IMR-90 (cell line): ENCODE results near the gene RNF111. TPM values are rescaled to one million over a fixed set of nuclear protein-coding genes. Genes with fewer than 3 reads are reported as not detected.

Experiments
- ATAC-seq: fragments of 200-7000 bp; cut with Tn5 transposase; 2 replicates; pipeline ENCODE4 v1.9.1; 2020; ENCODE audit warnings: low read depth, mild to moderate bottlenecking, moderate library complexity
- BruUV-seq: library from RNA; stranded (reverse); fragments of 400-500 nt; replicated peaks from 2 replicates; lab custom pipeline; 2021; lab: Mats Ljungman, UMichigan
- CTCF ChIA-PET: fragments of 300-600 bp; formaldehyde crosslinking; extraction: SDS; loops from one replicate; lab custom pipeline; 2021; ENCODE audit warnings: antibody characterized with exemption; lab: Yijun Ruan, JAX
- POLR2A ChIA-PET: fragments of 300-600 bp; sonication (Branson Sonifier 250); formaldehyde crosslinking; loops from one replicate; lab custom pipeline; 2022; ENCODE audit warnings: antibody characterized with exemption; ENCODE audit not compliant: unreplicated experiment; lab: Charles Lee
- DNase-seq: peaks from one replicate; pipeline ENCODE4 v3.0.0; 2013
- H2AFZ ChIP-seq: replicated peaks from 2 replicates; pipeline ENCODE3; 2013; ENCODE audit warnings: low read length, mild to moderate bottlenecking; ENCODE audit not compliant: poor library complexity
- H2AK5ac ChIP-seq: 2 replicates; pipeline ENCODE4 v1.6.1; 2013; ENCODE audit warnings: low read depth, low read length, inconsistent platforms
- H2AK9ac ChIP-seq: replicated peaks from 2 replicates; pipeline ENCODE3; 2013; ENCODE audit warnings: mild to moderate bottlenecking, low read depth, low read length, moderate library complexity; ENCODE audit not compliant: poor library complexity
- H2BK120ac ChIP-seq: 2 replicates; pipeline ENCODE4 v1.6.1; 2013; ENCODE audit warnings: low read depth, low read length, inconsistent platforms
- H2BK15ac ChIP-seq: 3 replicates; pipeline ENCODE4 v1.6.1; 2013; ENCODE audit warnings: low read depth, low read length, inconsistent platforms
- H2BK20ac ChIP-seq: 2 replicates; pipeline ENCODE4 v1.6.1; 2013; ENCODE audit warnings: low read depth, mild to moderate bottlenecking, inconsistent platforms, low read length, moderate library complexity
- H2BK5ac ChIP-seq: 2 replicates; pipeline ENCODE4 v1.6.1; 2013; ENCODE audit warnings: mild to moderate bottlenecking, low read depth, low read length, inconsistent platforms; ENCODE audit not compliant: poor library complexity, severe bottlenecking
- H3K14ac ChIP-seq: replicated peaks from 2 replicates; pipeline ENCODE4 v1.6.1; 2013; ENCODE audit warnings: low read depth, low read length, inconsistent platforms
- H3K18ac ChIP-seq: 2 replicates; pipeline ENCODE4 v1.6.1; 2013; ENCODE audit warnings: low read depth, low read length, control low read depth
- H3K23ac ChIP-seq: 2 replicates; pipeline ENCODE4 v1.6.1; 2013; ENCODE audit warnings: low read depth, low read length, inconsistent platforms
- H3K27ac ChIP-seq: 2 replicates; pipeline ENCODE4 v1.5.1; 2013; ENCODE audit warnings: mild to moderate bottlenecking, control low read depth, low read length; ENCODE audit not compliant: insufficient read depth
- H3K27me3 ChIP-seq: 2 replicates; pipeline ENCODE4 v1.6.1; 2013; ENCODE audit warnings: low read length; ENCODE audit not compliant: control insufficient read depth, insufficient read depth
- H3K36me3 ChIP-seq: 2 replicates; pipeline ENCODE4 v1.6.1; 2013; ENCODE audit warnings: low read length, mixed read lengths; ENCODE audit not compliant: control insufficient read depth, insufficient read depth
- H3K4ac ChIP-seq: 2 replicates; pipeline ENCODE4 v1.6.1; 2013; ENCODE audit warnings: low read depth, low read length, inconsistent platforms
- H3K4me1 ChIP-seq: 2 replicates; pipeline ENCODE4 v1.6.1; 2013; ENCODE audit warnings: low read length, mixed read lengths; ENCODE audit not compliant: control insufficient read depth, insufficient read depth
- H3K4me2 ChIP-seq: 2 replicates; pipeline ENCODE4 v1.6.1; 2013; ENCODE audit warnings: low read depth, mild to moderate bottlenecking, control low read depth, low read length, moderate library complexity
- H3K4me3 ChIP-seq: 2 replicates; pipeline ENCODE4 v1.5.1; 2013; ENCODE audit warnings: low read depth, mild to moderate bottlenecking, control low read depth, low read length, moderate library complexity; ENCODE audit not compliant: insufficient read depth
- H3K56ac ChIP-seq: 2 replicates; pipeline ENCODE4 v1.6.1; 2013; ENCODE audit warnings: low read length, inconsistent platforms; ENCODE audit not compliant: insufficient read depth; ENCODE audit errors: extremely low read depth
- H3K79me1 ChIP-seq, 2 experiments: 2 replicates each; pipeline ENCODE4 v1.6.1; 2013; ENCODE audit warnings: low read length in 2 of 2, inconsistent platforms in 1 of 2, low read depth in 1 of 2
- H3K9ac ChIP-seq: 2 replicates; pipeline ENCODE4 v1.6.1; 2013; ENCODE audit warnings: low read depth, low read length, control low read depth
- H3K9me1 ChIP-seq: 2 replicates; pipeline ENCODE4 v1.6.1; 2013; ENCODE audit warnings: low read length, inconsistent platforms; ENCODE audit not compliant: insufficient read depth
- H3K9me3 ChIP-seq: 2 replicates; pipeline ENCODE4 v1.6.1; 2013; ENCODE audit warnings: low read length; ENCODE audit not compliant: control insufficient read depth, insufficient read depth
- H4K20me1 ChIP-seq: 2 replicates; pipeline ENCODE4 v1.6.1; 2013; ENCODE audit warnings: low read length, inconsistent platforms; ENCODE audit not compliant: insufficient read depth
- H4K5ac ChIP-seq: 2 replicates; pipeline ENCODE4 v1.6.1; 2013; ENCODE audit warnings: mild to moderate bottlenecking, low read depth, low read length, control low read depth
- H4K8ac ChIP-seq, 2 experiments: 2 replicates each; pipeline ENCODE4 v1.6.1; 2013; ENCODE audit warnings: low read depth in 2 of 2, low read length in 2 of 2, control low read depth in 1 of 2, inconsistent platforms in 1 of 2
- H4K91ac ChIP-seq: 2 replicates; pipeline ENCODE4 v1.6.1; 2013; ENCODE audit warnings: low read depth, low read length, inconsistent platforms; ENCODE audit not compliant: insufficient read depth
- CTCF ChIP-seq: conservative IDR thresholded peaks from 2 replicates; pipeline ENCODE4 v1.5.1; 2012; ENCODE audit warnings: mild to moderate bottlenecking, low read depth, low read length, improper control_type of control experiment
- MAFK ChIP-seq: IDR thresholded peaks from 2 replicates; pipeline ENCODE4 v1.6.1; 2012; ENCODE audit warnings: low read depth, low read length, improper control_type of control experiment
- WGBS, 2 experiments: methylation state at CpG; one replicate each; pipeline versions ENCODE4 v1.1.5 to v1.1.7; 2013; ENCODE audit warnings: missing lambda C conversion rate in 2 of 2; ENCODE audit not compliant: insufficient read length in 1 of 2; ENCODE audit errors: extremely low coverage in 2 of 2; 5-methylcytosine and 5-hydroxymethylcytosine counted together
- dilution Hi-C: fragments of 300-500 bp; cut with HindIII; formaldehyde crosslinking; loops from one replicate; pipeline ENCODE4 v1.14.3; 2018; ENCODE audit warnings: low sequenced_read_pairs; ENCODE audit not compliant: unreplicated experiment
- in situ Hi-C: fragments of 300-500 bp; cut with MboI; formaldehyde crosslinking; loops from 3 replicates; pipeline ENCODE4 v1.14.3; 2019; ENCODE audit warnings: low sequenced_read_pairs, inconsistent platforms, mixed read lengths
- intact Hi-C: fragments of 100-400 bp; cut with micrococcal nuclease; formaldehyde crosslinking; loops from 2 replicates; pipeline ENCODE4 v1.10.0; 2022
- polyA plus RNA-seq, 3 experiments: library from polyadenylated mRNA; depleted of rRNA; stranded (reverse); fragments of >200 nt; gene quantifications; 2 replicates each; pipeline ENCODE4 v1.2.3, GENCODE V29; 2012; ENCODE audit warnings: low replicate concordance in 1 of 3
- total RNA-seq: library from RNA; depleted of rRNA; stranded (reverse); fragments of >200 nt; gene quantifications from 2 replicates; pipeline ENCODE4 v1.2.3, GENCODE V29; 2012

RNF111 gene
- total and polyA plus RNA-seq, 2 of the 4 experiments (the other 2 are of a cell fraction): 13.5 to 20.1 TPM

GRCh38 chr15:59001946-59002345, 14.5 kb downstream of the RNF111 start:
- Histone ChIP-seq H2AK9ac (no peak overlapping the region), H3K9me3 (no peaks in the 10 kb centered on the region), H3K79me1 (peaks cover 32 to 68% of the 10 kb centered on the region in 2 experiments), H2BK120ac (no peak overlapping the region), H3K4me3 (no peak overlapping the region), H2AK5ac (no peak overlapping the region), H3K27me3 (no peaks in the 10 kb centered on the region), H3K9ac (no peak overlapping the region), H3K56ac (no peak overlapping the region), H2BK20ac (no peak overlapping the region), H4K5ac (no peak overlapping the region), H2AFZ (no peak overlapping the region), H2BK15ac (no peak overlapping the region), H4K20me1 (peaks cover 66% of the 10 kb centered on the region), H3K9me1 (no peaks in the 10 kb centered on the region), H2BK5ac (no peak overlapping the region), H3K36me3 (peaks cover 5% of the 10 kb centered on the region; the same call in 1 of the 2 replicates), H4K91ac (no peak overlapping the region), H3K23ac (no peak overlapping the region), H3K4me1 (no peaks in the 10 kb centered on the region; the same call in 1 of the 2 replicates), H3K4ac (no peak overlapping the region), H3K4me2 (no peak overlapping the region), H3K18ac (no peak overlapping the region), H3K27ac (no peak overlapping the region), H4K8ac (no peak overlapping the region), H3K14ac (no peak overlapping the region)
- ChIA-PET POLR2A (no interaction called here), CTCF (no interaction called here)
- no CpG with 5 or more reads among the region's 5 CpGs for WGBS, 2 experiments
- intact Hi-C loops (loop anchor here (5.0 kb wide), 1 partner anchor 40 kb away; no protein-coding TSS in a partner anchor), dilution Hi-C loops (no loop called here), in situ Hi-C loops (no loop called here)
- BruUV-seq: no TSS peak
- TF ChIP-seq CTCF (no peak), MAFK (no peak)
- DNase-seq (no peak), ATAC-seq (no peak)
